Breast epithelium (tissue), 4 donors: Measurements from ENCODE around the gene CTIF. TPM values are rescaled to one million over a fixed set of nuclear protein-coding genes. Genes with fewer than 3 reads are reported as not detected.

Experiments used
- DNase-seq, 2 donors: peaks; one replicate each; pipeline ENCODE4 v3.0.0-alpha.2; 2019; ENCODE audit warnings: low spot score in 2 of 2
- H3K27ac ChIP-seq, 2 donors: fragments of 200-600 bp; sonication (generic) in 1 of 2; one replicate each; pipeline ENCODE4 v1.5.1; 2016 to 2019; ENCODE audit warnings: mild to moderate bottlenecking in 1 of 2
- H3K27me3 ChIP-seq, 2 donors: fragments of 200-600 bp; sonication (generic) in 1 of 2; one replicate each; pipeline versions ENCODE4 v1.5.1 to v1.6.0; 2017 to 2019; ENCODE audit warnings: control low read depth in 1 of 2, mild to moderate bottlenecking in 1 of 2
- H3K36me3 ChIP-seq: fragments of 200-600 bp; one replicate; pipeline ENCODE4 v1.5.1; 2019
- H3K4me1 ChIP-seq, 2 donors: fragments of 200-600 bp; sonication (generic); one replicate each; pipeline ENCODE4 v1.5.1; 2016 to 2019; ENCODE audit warnings: control low read depth in 1 of 2
- H3K4me3 ChIP-seq, 3 donors: fragments of 200-600 bp; sonication (generic); 1 replicate in 2 of 3; 2 replicates in 1 of 3; pipeline ENCODE4 v1.5.1; 2016 to 2019; ENCODE audit warnings: mild to moderate bottlenecking in 3 of 3, moderate library complexity in 2 of 3
- H3K9me3 ChIP-seq, 2 donors: fragments of 200-600 bp; sonication (generic) in 1 of 2; one replicate each; pipeline ENCODE4 v1.5.1; 2016 to 2019; ENCODE audit warnings: control low read depth in 1 of 2
- CTCF ChIP-seq, 3 donors: fragments of 450-650 bp; IDR thresholded peaks; one replicate each; pipeline ENCODE4 v1.5.1; 2016 to 2017; ENCODE audit warnings: antibody characterized with exemption in 3 of 3, mild to moderate bottlenecking in 3 of 3, moderate library complexity in 3 of 3
- POLR2A ChIP-seq: fragments of 450-650 bp; IDR thresholded peaks from one replicate; pipeline ENCODE4 v1.6.1; 2016; ENCODE audit warnings: antibody characterized with exemption, mild to moderate bottlenecking, moderate library complexity
- POLR2AphosphoS5 ChIP-seq, 3 donors: sonication (generic); formaldehyde crosslinking; IDR thresholded peaks; one replicate each; pipeline ENCODE4 v1.6.1; 2017; ENCODE audit warnings: antibody characterized with exemption in 3 of 3
- intact Hi-C: fragments of 100-400 bp; cut with DNase I; formaldehyde crosslinking; loops from one replicate; pipeline ENCODE4 v1.15.1; 2023; ENCODE audit warnings: low total_unique reads
- total RNA-seq, 3 donors: library from RNA; depleted of rRNA; stranded (reverse); fragments of >200 nt; gene quantifications; one replicate each; pipeline ENCODE4 v1.1.0, GENCODE V29; 2016

The CTIF gene
- total RNA-seq, 3 donors from 2014 or later, result 28.8 to 78.9 (median 32.6) TPM

GRCh38 chr18:48702346-48703027 is 163.7 kb downstream of the CTIF start:
- Histone ChIP-seq H3K4me3 (no peak overlapping the region), H3K36me3 (no peaks in the 10 kb centered on the region), H3K27me3 (no peaks in the 10 kb centered on the region), H3K9me3 (no peaks in the 10 kb centered on the region), H3K4me1 (no peaks in the 10 kb centered on the region), H3K27ac (no peak overlapping the region)
- intact Hi-C loops, result no loop called here
- no peak for DNase-seq
- TF ChIP-seq POLR2A (no peak), CTCF (IDR thresholded peaks at IDR 0.05) (no peak)

- Histone ChIP-seq H3K27me3 (no peaks in the 10 kb centered on the region), H3K36me3 (no peaks in the 10 kb centered on the region), H3K9me3 (no peaks in the 10 kb centered on the region), H3K27ac (no peak overlapping the region), H3K4me3 (no peak overlapping the region), H3K4me1 (no peaks in the 10 kb centered on the region)
- DNase-seq, result no peak
- TF ChIP-seq POLR2A, result no peak
- TF ChIP-seq CTCF (IDR thresholded peaks at IDR 0.05), result no peak
- TF ChIP-seq POLR2AphosphoS5 (IDR thresholded peaks at IDR 0.05), result no peak
- intact Hi-C loops, result no loop called here
Measured at GRCh38 chr18:48703028-48703386, 164.2 kb downstream of the CTIF start.

- no peak overlapping the region for H3K4me3 ChIP-seq
- no peaks in the 10 kb centered on the region for H3K36me3 ChIP-seq
- H3K9me3 ChIP-seq, result no peaks in the 10 kb centered on the region
- no peak for TF ChIP-seq CTCF (IDR thresholded peaks at IDR 0.05)
- TF ChIP-seq POLR2A, result no peak
- TF ChIP-seq POLR2AphosphoS5 (IDR thresholded peaks at IDR 0.05), result no peak
- H3K27me3 ChIP-seq, result no peaks in the 10 kb centered on the region
- no peak for DNase-seq
- H3K27ac ChIP-seq, result no peak overlapping the region
- intact Hi-C loops, result no loop called here
- no peaks in the 10 kb centered on the region for H3K4me1 ChIP-seq
Measured at GRCh38 chr18:48703418-48703817, 164.6 kb downstream of the CTIF start.

GRCh38 chr18:48705043-48705442 is 166.2 kb downstream of the CTIF start:
- no peaks in the 10 kb centered on the region for H3K4me1 ChIP-seq
- no peak overlapping the region for H3K4me3 ChIP-seq
- DNase-seq, result no peak
- no peak overlapping the region for H3K27ac ChIP-seq
- H3K27me3 ChIP-seq, result no peaks in the 10 kb centered on the region
- no peaks in the 10 kb centered on the region for H3K36me3 ChIP-seq
- TF ChIP-seq POLR2A, result no peak
- TF ChIP-seq CTCF (IDR thresholded peaks at IDR 0.05), result no peak
- TF ChIP-seq POLR2AphosphoS5 (IDR thresholded peaks at IDR 0.05), result no peak
- no peaks in the 10 kb centered on the region for H3K9me3 ChIP-seq
- intact Hi-C loops, result no loop called here

- Histone ChIP-seq H3K36me3 (no peaks in the 10 kb centered on the region), H3K4me1 (no peaks in the 10 kb centered on the region), H3K4me3 (no peak overlapping the region), H3K9me3 (no peaks in the 10 kb centered on the region), H3K27ac (no peak overlapping the region), H3K27me3 (no peaks in the 10 kb centered on the region)
- intact Hi-C loops, result no loop called here
- no peak for DNase-seq
- TF ChIP-seq CTCF (IDR thresholded peaks at IDR 0.05) (no peak), POLR2AphosphoS5 (IDR thresholded peaks at IDR 0.05) (no peak), POLR2A (no peak)
Measured at GRCh38 chr18:48705531-48705930, 166.7 kb downstream of the CTIF start.
